Measurements from ENCODE around the gene PIGK.

DNA sequence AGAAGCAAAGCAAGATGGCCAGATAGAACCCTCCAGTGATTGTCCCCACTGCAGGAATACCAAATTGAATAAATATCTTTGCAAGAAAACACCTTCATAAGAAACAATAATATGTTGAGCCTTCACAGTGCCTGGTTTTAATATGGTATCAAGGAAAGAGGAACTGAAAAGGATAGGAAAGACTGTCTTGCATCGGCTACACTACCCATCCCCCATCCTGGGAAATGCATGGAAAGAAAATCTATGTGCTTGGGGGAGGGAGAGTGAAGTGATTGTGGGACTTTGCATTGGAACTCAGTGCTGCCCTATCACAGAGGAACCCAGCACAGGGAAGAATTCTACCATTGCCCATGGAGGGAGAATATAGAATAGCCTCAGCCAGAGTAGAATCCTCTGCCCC is 34.0 kb upstream of the PIGK start:
- TF ChIP-seq, protein P1, sequence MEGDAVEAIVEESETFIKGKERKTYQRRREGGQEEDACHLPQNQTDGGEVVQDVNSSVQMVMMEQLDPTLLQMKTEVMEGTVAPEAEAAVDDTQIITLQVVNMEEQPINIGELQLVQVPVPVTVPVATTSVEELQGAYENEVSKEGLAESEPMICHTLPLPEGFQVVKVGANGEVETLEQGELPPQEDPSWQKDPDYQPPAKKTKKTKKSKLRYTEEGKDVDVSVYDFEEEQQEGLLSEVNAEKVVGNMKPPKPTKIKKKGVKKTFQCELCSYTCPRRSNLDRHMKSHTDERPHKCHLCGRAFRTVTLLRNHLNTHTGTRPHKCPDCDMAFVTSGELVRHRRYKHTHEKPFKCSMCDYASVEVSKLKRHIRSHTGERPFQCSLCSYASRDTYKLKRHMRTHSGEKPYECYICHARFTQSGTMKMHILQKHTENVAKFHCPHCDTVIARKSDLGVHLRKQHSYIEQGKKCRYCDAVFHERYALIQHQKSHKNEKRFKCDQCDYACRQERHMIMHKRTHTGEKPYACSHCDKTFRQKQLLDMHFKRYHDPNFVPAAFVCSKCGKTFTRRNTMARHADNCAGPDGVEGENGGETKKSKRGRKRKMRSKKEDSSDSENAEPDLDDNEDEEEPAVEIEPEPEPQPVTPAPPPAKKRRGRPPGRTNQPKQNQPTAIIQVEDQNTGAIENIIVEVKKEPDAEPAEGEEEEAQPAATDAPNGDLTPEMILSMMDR (IDR thresholded peaks at IDR 0.05): no peak
- no peak for TF ChIP-seq POLR2A (IDR thresholded peaks at IDR 0.05)
